Prostate gland (tissue), 2 donors: Measurements from ENCODE around the gene L2HGDH. TPM values are rescaled to one million over a fixed set of nuclear protein-coding genes. Genes with fewer than 3 reads are reported as not detected.

Source experiments
- DNase-seq: peaks from one replicate; pipeline ENCODE4 v3.0.0-alpha.2; 2019; ENCODE audit warnings: low spot score
- H3K27ac ChIP-seq, 2 donors: fragments of 200-600 bp; sonication (generic); 2 replicates each; pipeline ENCODE4 v1.5.1; 2017 to 2019
- H3K27me3 ChIP-seq: fragments of 200-600 bp; sonication (generic); replicated peaks from 2 replicates; pipeline ENCODE4 v1.5.1; 2019; ENCODE audit not compliant: insufficient read depth
- H3K36me3 ChIP-seq, 2 donors: fragments of 200-600 bp; sonication (generic); 1 replicate in 1 of 2; 2 replicates in 1 of 2; pipeline versions ENCODE4 v1.5.1 to v1.8.1; 2017 to 2019
- H3K4me1 ChIP-seq: fragments of 200-600 bp; sonication (generic); replicated peaks from 2 replicates; pipeline ENCODE4 v1.5.1; 2019
- H3K4me3 ChIP-seq, 2 donors: fragments of 200-600 bp; sonication (generic); 2 replicates each; pipeline ENCODE4 v1.5.1; 2017 to 2019
- H3K9me3 ChIP-seq: fragments of 200-600 bp; sonication (generic); 2 replicates; pipeline ENCODE4 v1.5.1; 2017
- CTCF ChIP-seq, 4 experiments: fragments of 200-600 bp in 2 of 4; fragments of 450-650 bp in 2 of 4; sonication (generic) in 2 of 4; IDR thresholded peaks; 1 replicate in 3 of 4; 2 replicates in 1 of 4; pipeline ENCODE4 v1.5.1; 2016 to 2019; ENCODE audit warnings: antibody characterized with exemption in 4 of 4, mild to moderate bottlenecking in 2 of 4, moderate library complexity in 2 of 4
- POLR2A ChIP-seq: fragments of 450-650 bp; IDR thresholded peaks from one replicate; pipeline ENCODE4 v1.6.1; 2016; ENCODE audit warnings: antibody characterized with exemption, mild to moderate bottlenecking
- POLR2AphosphoS5 ChIP-seq: sonication (generic); formaldehyde crosslinking; IDR thresholded peaks from one replicate; pipeline ENCODE4 v1.6.1; 2017; ENCODE audit warnings: antibody characterized with exemption
- WGBS: methylation state at CpG from one replicate; pipeline ENCODE4 v1.1.5; 2018; 5-methylcytosine and 5-hydroxymethylcytosine counted together
- intact Hi-C: fragments of 100-400 bp; cut with DNase I; formaldehyde crosslinking; loops from one replicate; pipeline ENCODE4 v1.14.2; 2022
- total RNA-seq, 2 donors: library from RNA; depleted of rRNA; stranded (reverse); fragments of >200 nt; gene quantifications; one replicate each; pipeline ENCODE4 v1.1.0, GENCODE V29; 2016

L2HGDH gene
- total RNA-seq, 2 donors from 2014 or later: 5.6 to 6.5 TPM

- intact Hi-C loops: loop anchor here (10.0 kb wide), 1 partner anchor 367 kb away; no protein-coding TSS in a partner anchor
- Histone ChIP-seq H3K27ac (peak within 1 kb of the TSS; percentile 90 to 97), H3K9me3 (no peaks in the 10 kb centered on the region), H3K27me3 (no peaks in the 10 kb centered on the region), H3K4me1 (no peaks in the 10 kb centered on the region), H3K4me3 (peak within 1 kb of the TSS; percentile 75 to 77), H3K36me3 (no peaks in the 10 kb centered on the region)
- TF ChIP-seq POLR2A (peak; percentile 74), CTCF (IDR thresholded peaks at IDR 0.05) (peak in 1 of 4 experiments; percentile 22), POLR2AphosphoS5 (peak; percentile 70)
- peak; percentile 83 for DNase-seq
- under 1% methylated on average over 64 of the region's 90 CpGs for WGBS
Measured at GRCh38 chr14:50231475-50232275, 80.4 kb downstream of the L2HGDH start, which contains the start of gene SOS2. SOS2 (minus strand) TSS chr14:50231578; CDS start chr14:50231283, 295 bp downstream.

GRCh38 chr14:50230701-50231474 lies 81.1 kb downstream of the L2HGDH start:
- Histone ChIP-seq H3K36me3 (no peaks in the 10 kb centered on the region), H3K27ac (peak overlapping the region; percentile 90 to 97), H3K4me1 (no peaks in the 10 kb centered on the region), H3K9me3 (no peaks in the 10 kb centered on the region), H3K27me3 (no peaks in the 10 kb centered on the region), H3K4me3 (peak overlapping the region; percentile 75 to 77)
- no peak for TF ChIP-seq CTCF (IDR thresholded peaks at IDR 0.05)
- TF ChIP-seq POLR2AphosphoS5: peak; percentile 46
- DNase-seq: peak; percentile 46
- WGBS: under 1% methylated on average over 54 of the region's 64 CpGs
- intact Hi-C loops: loop anchor here (10.0 kb wide), 1 partner anchor 366 kb away; no protein-coding TSS in a partner anchor

- TF ChIP-seq CTCF (IDR thresholded peaks at IDR 0.05) (no peak), POLR2AphosphoS5 (no peak), POLR2A (no peak)
- WGBS: under 1% methylated on average over 6 of the region's 6 CpGs
- no peaks in the 10 kb centered on the region for H3K9me3 ChIP-seq
- DNase-seq: no peak
- intact Hi-C loops: loop anchor here (10.0 kb wide), 1 partner anchor 366 kb away; no protein-coding TSS in a partner anchor
- no peaks in the 10 kb centered on the region for H3K27me3 ChIP-seq
- no peaks in the 10 kb centered on the region for H3K36me3 ChIP-seq
- peak overlapping the region; percentile 90 to 97 for H3K27ac ChIP-seq
- H3K4me1 ChIP-seq: no peaks in the 10 kb centered on the region
- peak overlapping the region; percentile 75 to 77 for H3K4me3 ChIP-seq
Measured at GRCh38 chr14:50230401-50230700, 81.7 kb downstream of the L2HGDH start.

GRCh38 chr14:50229681-50230080 lies 82.3 kb downstream of the L2HGDH start:
- no peaks in the 10 kb centered on the region for H3K4me1 ChIP-seq
- intact Hi-C loops: loop anchor here (10.0 kb wide), 1 partner anchor 365 kb away; no protein-coding TSS in a partner anchor
- DNase-seq: no peak
- peak overlapping the region; percentile 75 to 77 for H3K4me3 ChIP-seq
- WGBS: 39% methylated on average over 2 of the region's 2 CpGs
- H3K36me3 ChIP-seq: no peaks in the 10 kb centered on the region
- TF ChIP-seq POLR2AphosphoS5: no peak
- no peak for TF ChIP-seq CTCF (IDR thresholded peaks at IDR 0.05)
- no peak for TF ChIP-seq POLR2A
- no peaks in the 10 kb centered on the region for H3K27me3 ChIP-seq
- H3K27ac ChIP-seq: peak overlapping the region in 1 of 2 donors; percentile 90
- no peaks in the 10 kb centered on the region for H3K9me3 ChIP-seq
